ENCODE data around the gene RAB28.
"Not testable (repeated sequence)": the region's sequence is repeated elsewhere in the genome, so short reads cannot be mapped to it uniquely, and the experiment has no call there.

The RAB28 gene

DNA sequence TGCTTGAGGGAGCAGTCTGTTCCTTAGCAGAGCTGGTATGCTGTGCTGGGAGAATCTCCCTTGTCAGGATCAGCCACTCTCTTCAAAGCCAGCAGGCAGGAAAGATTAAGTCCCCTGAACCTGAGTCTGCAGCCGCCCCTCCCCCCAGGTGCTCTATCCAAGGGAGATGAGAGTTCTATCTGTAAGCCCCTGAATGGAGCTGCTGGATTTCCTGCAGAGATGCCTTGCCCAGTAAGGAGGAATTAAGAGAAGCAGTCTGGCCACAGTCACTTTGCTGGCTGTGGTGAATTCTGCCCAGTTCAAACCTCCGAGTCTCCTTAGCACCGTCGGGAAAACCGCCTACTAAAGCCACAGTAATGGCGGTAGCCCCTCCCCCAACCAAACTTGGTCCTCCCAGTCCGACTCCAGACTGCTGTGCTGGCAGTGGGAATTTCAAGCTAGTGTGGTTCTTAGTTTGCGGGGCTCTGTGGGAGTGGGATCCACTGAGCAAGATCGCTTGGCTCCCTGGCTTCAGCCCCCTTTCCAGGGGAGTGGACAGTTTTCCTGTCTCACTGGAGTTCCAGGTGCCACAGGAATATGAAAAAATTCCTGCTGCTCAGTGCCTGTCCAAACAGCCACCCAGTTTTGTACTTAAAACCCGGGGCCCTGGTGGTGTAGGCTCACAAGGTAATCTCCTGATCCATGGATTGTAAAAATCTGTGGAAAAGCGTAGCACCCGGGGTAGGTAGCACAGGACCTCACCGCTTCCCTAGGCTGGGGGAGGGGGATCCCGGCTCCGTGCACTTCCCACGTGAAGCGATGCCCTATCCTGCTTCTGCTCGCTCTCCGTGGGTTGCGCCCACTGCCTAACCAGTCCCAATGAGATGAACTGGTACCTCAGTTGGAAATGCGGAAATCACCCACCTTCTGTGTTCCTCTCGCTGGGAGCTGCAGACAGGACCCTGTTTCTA, 38.0 kb downstream of the RAB28 start:
- DNase-seq (ENCODE audit: low spot score) = no peak

DNA sequence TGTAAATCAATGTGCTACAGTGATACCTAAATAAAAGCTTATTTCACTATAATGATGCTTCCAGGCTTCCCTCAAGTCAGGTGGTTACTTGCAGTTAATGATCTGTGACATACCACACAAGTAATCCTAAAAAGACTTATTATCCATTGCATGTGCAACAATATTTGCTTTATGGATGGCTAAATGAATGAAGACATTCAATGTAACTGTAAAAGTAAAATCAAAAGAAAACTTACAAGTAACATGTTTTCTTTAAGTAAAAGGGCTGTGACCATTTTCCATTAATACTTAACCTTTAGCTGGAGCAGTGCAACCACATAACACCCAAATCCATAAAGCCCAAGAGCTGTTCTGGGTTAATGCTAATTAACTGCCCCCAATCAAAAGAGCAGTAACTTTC, 42.6 kb downstream of the RAB28 start:
- DNase-seq (ENCODE audit: low spot score) = no peak

DNA sequence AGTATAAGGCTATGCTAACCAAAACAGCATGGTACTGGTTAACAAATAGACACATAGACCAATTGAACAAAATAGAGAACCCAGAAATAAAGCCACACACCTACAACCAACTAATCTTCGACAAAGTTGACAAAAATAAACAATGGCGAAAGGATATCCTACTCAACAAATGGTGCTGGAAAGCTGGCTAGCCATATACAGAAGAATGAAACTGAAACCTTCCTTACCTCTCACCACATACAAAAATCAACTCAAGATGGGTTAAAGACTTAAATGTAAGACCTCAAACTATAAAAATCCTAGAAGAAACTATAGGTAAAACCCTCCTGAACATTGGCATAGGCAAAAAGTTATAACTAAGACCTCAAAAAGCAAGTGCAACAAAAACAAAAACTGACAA, 47.2 kb downstream of the RAB28 start:
- no peak for DNase-seq (ENCODE audit: low spot score)

DNA sequence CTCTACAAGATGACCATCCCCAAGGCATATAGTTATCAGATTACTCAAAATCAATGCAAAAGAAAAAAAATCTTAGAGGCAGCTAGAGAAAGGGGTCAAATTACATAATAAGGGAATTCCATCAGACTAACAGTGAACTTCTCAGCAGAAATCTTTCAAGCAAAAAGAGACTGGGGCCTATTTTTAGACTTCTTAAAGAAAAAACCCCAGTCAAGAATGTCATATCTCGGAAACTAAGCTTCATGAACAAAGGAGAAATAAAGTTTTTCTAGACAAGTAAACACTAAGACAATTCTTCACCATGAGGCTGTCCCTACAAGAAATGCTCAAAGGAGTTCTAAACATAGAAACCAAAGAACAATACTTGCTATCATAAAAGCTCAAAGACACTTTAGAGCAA, 51.7 kb downstream of the RAB28 start:
- DNase-seq (ENCODE audit: low spot score) = no peak

DNA sequence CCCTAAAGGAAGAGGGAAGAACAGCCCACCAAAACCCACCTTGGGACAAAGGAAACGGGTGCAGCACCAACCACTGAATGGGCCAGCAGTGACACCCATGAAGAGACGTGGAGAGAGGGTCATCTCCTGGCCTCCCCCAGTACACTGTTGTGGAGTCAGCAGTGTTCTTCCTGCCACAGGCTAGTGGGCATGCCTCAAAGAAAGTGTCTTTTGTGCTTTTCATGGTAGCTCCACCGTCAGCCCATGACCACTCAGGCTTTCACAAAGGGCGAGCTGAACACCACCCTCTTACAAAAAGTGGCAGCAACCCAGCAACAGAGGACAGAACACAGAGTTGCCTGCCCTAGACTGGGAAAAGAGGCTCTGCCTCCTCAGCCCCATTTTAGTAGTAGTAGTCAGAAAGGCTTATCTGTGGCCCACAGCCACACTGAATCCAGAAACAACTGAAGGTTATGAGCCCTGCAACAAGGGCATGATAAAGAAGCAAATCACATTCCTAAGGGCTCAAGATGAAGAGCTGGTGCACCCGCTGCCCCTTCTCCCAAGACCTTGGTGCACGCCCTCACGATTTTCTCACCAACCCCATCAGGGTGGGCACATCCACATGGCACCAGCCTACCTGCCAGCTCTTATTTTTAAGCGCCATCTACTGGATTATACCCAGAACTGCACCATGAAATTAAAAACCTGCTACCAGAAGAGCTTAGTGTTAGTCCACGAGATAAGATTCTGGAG, 53.1 kb downstream of the RAB28 start:
- no peak for DNase-seq (ENCODE audit: low spot score)

DNA sequence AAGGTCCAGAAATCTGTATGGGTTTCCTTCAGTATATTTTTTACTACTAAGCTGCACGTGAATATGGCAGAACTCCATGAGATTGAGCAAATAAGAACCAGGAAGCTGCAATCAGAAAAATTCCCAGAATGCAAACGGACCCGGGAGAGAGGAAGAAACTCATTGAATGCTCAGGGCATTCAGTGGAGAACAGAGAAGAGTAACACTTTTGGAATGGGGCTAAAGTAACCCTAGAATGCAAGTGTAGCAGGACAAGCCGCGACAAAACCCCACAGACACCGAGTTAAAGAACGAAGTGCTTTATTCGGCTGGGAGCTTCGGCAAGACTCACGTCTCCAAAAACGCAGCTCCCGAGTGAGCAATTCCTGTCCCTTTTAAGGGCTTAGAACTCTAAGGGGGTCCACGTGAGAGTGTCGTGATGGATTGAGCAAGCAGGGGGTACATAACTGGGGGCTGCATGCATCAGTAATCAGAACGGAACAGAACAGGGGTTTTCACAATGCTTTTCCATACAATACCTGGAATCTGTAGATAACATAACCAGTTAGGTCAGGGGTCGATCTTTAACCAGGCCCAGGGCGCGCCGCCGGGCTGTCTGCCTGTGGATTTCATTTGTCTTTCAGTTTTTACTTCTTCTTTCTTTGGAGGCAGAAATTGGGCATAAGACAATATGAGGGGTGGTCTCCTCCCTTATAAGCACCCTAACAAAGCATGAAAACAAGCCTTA, 56.4 kb downstream of the RAB28 start:
- DNase-seq (ENCODE audit: low spot score) = no peak

DNA sequence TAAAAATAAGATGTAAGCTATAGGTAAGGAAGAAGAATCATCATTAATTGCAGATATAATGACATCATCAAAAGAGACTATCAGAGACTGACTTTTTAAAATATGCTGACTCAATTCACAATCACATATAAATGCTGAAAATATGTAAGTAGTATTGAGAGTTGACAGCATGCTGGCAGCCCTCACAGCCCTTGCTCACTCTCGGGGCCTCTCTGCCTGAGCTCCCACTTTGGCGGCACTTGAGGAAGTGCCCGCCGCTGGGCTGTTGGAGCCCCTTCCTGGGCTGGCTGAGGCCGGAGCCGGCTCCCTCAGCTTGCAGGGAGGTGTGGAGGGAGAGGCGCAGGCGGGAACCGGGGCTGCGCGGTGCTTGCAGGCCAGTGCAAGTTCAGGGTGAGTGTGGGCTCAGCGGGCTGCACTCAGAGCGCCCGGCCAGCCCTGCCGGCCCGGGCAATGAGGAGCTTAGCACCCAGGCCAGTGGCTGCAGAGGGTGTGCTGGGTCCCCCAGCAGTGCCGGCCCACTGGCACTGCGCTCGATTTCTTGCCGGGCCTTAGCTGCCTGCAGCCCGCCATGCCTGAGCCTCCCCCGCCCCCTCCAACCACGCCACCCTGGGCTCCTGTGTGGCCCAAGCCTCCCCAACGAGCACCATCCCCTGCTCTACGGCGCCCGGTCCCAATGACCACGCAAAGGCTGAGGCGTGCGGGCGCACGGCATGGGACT, 68.9 kb downstream of the RAB28 start:
- no peak for DNase-seq (ENCODE audit: low spot score)

DNA sequence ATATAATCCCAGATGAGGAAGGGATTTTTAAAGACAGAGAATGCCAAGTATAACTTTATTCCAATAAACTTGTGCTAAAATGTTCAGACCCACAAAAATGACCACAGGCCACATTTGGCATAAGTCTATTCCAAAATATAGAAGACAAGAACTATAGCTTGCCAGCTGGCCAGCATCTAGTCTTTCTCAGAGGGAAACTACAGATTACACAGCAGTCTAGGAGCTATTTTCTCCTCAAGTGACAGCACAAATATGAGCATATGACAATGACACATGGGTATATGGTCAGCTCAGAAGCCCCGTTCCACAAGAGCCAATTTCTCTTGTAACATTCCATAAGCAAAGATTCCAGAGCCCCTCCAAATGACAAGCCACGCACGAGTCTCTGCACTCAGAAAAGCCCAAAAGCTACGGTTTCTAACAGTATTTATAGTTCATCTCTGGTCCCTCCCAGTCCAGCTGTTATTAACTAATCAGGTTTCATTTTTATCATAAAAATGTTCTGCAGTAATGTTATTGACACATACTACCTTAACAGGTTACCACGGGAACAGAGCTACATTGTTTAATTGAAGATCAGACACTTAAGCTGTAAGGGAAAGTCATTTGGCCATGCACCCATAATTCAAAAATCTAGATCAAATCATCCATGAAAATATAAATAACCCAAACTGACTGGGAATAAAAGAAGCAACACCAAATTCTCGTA, 70.3 kb downstream of the RAB28 start:
- no peak for DNase-seq (ENCODE audit: low spot score)

DNA sequence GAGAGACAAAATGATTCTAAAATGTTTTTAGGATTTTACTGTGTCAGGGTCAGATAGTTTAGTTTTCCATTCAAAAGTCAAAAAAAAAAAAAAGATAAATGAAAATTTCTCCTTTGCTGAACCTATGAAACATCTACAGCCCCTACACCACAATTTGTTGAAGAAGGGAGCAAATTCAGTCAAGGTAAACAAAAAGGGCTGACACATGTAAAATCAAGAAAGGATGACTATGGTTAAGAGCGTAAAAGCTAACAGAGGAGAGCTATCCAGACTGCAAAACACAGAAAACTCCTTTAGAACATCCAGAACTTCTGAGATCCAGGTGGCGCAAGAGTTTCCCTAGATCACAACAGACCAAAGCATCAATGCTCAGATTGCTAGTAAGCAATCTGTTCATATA, 72.2 kb downstream of the RAB28 start:
- DNase-seq (ENCODE audit: low spot score) = no peak

DNA sequence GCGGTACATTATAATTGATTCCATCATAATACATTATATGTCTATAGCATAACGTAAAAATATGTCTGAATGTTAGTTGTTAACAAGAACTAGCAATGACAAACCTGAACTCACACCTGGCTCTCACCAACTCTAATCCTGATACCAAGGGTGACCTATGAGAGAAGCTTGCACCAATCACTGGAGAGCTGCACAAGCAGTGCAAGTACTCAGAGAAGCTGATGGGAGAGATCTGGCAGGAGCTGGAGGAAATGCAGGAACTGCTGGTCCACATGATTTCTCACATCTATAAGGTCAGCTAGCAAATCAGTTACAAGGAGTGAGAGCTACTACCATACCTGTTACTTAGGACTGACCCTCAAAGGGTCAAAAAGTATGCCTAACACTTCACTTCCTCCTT, 74.8 kb downstream of the RAB28 start:
- no peak for DNase-seq (ENCODE audit: low spot score)

DNA sequence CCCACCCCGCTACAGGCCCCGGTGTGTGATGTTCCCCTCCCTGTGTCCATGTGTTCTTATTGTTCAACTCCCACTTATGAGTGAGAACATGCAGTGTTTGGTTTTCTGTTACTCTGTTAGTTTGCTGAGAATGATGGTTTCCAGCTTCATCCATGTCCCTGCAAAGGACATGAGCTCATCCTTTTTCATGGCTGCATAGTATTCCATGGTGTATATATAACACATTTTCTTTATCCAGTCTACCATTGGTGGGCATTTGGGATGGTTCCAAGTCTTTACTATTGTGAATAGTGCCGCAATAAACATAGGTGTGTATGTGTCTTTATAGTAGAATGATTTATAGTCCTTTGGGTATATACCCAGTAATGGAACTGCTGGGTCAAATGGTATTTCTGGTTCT, 78.0 kb downstream of the RAB28 start:
- DNase-seq (ENCODE audit: low spot score) = not testable (repeated sequence)

DNA sequence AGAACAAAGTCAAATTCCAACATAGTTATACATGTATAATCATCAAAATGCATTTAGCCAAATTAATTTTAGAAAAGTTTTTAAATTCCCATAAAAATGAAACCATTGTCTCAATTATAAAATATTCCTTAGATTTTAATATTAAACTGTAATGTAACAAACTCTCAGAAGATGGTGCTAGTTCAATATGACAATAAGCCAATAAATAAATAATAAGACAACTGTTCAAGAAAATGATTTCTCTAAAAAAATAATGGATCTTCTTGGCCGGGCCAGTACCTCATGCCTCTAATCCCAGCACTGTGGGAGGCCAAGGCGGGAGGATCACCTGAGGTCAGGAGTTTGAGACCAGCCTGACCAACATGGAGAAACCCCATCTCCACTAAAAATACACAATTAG, 80.3 kb downstream of the RAB28 start:
- no peak for DNase-seq (ENCODE audit: low spot score)

DNA sequence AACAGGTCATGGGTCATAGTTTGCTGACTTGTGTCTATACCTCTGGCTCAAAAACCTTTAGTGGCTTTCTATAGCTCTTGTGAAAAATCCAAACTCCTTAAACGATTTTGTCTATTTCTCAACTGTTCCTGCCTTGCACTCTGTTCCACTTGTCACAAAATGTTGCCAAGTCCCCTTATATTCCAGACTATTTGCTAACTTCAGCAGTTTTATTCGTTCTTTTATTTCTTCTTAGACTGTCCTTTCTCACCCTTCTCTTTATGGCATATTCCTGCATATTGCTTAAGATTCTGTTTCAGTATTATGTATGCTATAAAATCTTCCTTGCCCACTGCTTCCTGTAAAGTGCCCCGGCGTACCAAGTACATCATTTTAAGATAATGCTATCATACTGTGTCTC, 80.8 kb downstream of the RAB28 start:
- DNase-seq (ENCODE audit: low spot score) = no peak

DNA sequence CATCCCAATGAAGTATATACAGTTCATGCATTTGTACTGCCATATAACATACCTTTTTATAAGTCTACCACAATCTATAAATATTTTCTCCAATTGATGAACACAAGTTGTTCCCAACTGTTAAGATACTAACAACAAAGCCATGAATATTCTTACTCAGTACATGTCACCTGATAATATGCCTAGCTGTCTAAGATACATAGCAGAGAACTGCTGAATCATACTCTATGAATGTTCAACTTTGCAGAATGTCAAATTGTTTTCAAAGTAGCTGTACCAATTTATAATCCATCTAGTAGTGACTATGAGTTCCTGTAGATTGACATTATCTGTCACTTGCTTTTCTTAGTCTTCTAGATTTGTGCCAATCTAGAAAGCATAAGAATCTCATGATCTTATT, 84.9 kb downstream of the RAB28 start:
- DNase-seq (ENCODE audit: low spot score) = no peak

DNA sequence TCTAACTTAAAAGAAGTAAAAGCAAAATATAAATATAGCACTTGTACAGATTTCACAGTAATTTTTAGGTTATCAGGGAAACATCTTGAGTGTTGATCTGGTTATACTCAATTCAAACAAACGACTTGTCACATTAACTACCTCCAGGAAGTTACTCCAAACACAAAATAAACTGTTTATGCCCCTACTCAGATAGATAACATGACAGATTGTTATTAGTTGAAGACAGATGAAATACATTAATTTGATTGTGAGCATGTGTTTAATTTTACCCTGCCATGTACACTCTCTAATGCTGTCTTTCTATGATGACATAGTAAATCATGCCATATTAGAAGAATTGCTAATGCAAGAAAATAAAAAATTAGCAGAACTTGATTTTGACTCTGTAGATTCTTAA, 88.0 kb downstream of the RAB28 start:
- no peak for DNase-seq (ENCODE audit: low spot score)

DNA sequence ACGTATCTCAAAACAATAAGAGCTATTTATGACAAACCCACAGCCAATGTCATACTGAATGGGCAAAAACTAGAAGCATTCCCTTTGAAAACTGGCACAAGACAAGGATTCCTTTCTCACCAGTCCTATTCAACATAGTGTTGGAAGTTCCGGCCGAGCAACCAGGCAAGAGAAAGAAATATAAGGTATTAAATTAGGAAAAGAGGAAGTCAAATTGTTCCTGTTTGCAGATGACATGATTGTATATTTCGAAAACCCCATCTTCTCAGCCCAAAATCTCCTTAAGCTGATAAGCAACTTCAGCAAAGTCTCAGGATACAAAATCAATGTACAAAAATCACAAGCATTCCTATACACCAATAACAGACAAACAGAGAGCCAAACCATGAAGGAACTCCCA, 94.2 kb downstream of the RAB28 start:
- not testable (repeated sequence) for DNase-seq (ENCODE audit: low spot score)

DNA sequence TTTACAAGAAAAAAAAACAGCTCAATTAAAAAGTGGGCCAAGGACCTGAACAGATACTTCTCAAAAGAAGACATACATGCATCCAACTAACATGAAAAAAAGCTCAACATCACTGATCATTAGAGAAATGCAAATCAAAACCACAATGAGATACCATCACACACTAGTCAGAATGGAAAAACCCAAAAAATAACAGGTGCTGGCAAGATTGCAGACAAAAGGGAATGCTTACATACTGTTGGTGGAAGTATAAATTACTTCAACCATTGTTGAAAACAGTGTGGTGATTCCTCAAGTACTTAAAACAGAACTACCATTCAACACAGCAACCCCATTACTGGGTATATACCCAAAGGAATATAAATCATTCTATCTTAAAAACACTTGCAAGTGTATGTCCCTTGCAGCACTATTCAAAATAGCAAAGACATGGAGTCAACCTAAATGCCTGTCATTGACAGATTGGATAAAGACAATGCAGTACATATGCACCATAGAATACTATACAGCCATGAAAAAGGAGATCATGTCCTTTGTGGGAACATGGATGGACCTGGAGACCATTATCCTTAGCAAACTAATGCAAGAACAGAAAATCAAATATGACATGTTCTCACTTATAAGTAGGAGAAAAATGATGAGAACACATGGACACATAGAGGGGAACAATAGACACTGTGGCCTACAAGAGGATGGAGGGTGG, 97.6 kb downstream of the RAB28 start:
- no peak for DNase-seq (ENCODE audit: low spot score)

DNA sequence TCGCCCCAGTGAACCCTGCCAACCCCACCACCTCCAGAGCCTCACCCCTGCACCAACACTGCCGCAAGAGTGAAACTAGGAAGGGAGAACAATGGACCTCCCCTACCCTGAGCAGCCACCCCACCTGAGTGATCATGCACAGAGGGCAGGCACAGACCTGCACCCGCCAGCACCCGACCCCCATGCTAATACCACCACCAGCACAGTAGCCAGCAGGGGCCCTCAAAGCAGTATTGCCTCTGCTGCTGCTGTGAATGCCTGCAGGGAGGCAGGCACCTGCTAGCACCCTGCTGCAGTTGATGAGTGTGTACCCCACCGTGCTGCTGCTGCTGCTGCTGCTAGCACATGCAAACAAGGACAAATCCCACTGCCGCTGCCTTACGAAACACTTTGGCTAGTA, 100.1 kb downstream of the RAB28 start:
- DNase-seq (ENCODE audit: low spot score) = no peak

DNA sequence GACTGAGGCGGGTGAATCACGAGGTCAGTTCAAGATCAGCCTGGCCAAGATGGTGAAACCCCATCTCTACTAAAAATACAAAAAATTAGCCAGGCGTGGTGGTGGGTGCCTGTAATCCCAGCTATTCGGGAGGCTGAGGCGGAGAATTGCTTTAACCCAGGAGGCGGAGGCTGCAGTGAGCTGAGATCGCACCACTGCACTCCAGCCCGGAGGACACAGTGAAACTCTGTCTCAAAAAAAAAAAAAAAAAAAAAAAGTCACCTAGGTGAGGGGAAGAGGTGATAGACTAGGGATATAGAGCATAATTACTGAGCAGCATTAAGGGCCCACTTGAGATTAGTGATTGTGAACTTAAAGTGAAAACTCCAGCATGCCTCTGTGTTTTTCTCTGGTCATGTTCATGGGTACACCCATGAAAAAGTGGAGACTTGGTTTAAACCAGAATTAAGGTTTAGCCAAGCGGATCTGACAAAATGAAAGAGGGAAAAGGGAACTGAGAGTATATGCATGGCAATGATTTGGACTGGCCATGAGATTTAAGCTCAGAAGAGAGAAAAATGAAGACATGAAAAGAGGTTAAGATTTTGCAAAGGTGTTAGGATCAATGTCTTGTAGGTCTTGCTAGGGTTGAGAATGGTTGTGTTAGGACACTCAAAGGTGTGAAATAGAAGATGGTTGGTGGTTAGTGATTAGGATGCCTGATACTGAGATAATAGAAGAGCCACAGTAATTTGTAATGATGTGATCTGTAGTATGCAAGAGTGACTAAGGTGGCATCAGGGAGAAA, 105.0 kb downstream of the RAB28 start:
- DNase-seq (ENCODE audit: low spot score) = no peak

DNA sequence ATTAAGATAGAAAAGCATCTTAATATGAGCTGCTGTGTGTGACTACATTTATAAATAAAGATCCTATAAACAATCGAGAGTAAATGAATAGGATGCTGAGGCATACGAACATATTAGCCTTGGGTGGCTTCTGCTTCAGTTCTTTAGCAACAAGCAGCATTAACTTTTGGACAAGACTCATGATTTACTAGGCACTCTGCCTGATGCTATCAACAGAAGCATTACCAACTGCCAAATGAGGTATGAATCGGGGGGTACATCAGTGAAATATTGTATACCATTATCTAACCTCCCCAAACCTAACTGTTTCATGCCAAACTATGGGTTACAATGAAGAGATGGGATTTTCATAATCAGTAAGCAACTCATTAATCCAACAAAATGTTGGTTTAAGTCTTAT, 113.1 kb downstream of the RAB28 start:
- no peak for DNase-seq (ENCODE audit: low spot score)
